ENCODE measurements around the gene KLK5.
"Not testable (repeated sequence)": the region's sequence is repeated elsewhere in the genome, so short reads cannot be mapped to it uniquely, and the experiment has no call there.

The KLK5 gene, protein sequence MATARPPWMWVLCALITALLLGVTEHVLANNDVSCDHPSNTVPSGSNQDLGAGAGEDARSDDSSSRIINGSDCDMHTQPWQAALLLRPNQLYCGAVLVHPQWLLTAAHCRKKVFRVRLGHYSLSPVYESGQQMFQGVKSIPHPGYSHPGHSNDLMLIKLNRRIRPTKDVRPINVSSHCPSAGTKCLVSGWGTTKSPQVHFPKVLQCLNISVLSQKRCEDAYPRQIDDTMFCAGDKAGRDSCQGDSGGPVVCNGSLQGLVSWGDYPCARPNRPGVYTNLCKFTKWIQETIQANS
- 0 reads per million in 3 donors for total RNA-seq

DNA sequence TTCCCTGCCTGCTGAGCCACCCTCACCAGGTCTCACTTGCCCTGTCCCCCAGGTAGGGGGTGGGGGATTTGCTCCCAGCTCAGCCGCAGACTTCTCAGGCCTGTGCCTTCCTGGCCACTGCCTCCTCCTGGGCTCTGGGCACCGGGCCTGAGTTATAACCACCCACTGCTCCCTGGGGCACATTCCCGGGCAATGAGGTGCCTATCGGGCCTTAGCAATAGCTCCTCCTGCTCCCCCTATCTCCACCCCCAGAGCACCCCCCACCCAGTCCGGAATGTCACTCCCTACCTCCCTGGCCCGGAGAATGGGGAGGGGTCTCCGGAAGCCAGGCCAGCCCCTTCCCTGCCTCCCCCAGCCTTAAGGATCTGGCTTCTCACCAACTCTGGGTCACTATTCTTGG, at the start of gene KLK5:
KLK5 (minus strand) TSS at position 129 of the 400 bp plus-strand sequence. CDS start 381 bp downstream, outside the sequence.
- Histone ChIP-seq H3K36me3 (ENCODE audit: control insufficient read depth, insufficient read depth, low read length) (no peaks in the 10 kb centered on the region), H3K4me1 (ENCODE audit: control insufficient read depth, insufficient read depth, low read length, poor library complexity, severe bottlenecking) (no peaks in the 10 kb centered on the region), H3K9me3 (ENCODE audit: control insufficient read depth, low read length) (no peaks in the 10 kb centered on the region), H3K27ac (ENCODE audit: insufficient read depth, low read length, poor library complexity, severe bottlenecking) (no peak within 1 kb of the TSS), H3K27me3 (replicated peaks; ENCODE audit: control insufficient read depth, insufficient read depth, low read length, poor library complexity, severe bottlenecking) (no peaks in the 10 kb centered on the region), H3K4me3 (ENCODE audit: insufficient read depth, low read depth, low read length, poor library complexity, severe bottlenecking) (no peak within 1 kb of the TSS)
- no peak for DNase-seq

DNA sequence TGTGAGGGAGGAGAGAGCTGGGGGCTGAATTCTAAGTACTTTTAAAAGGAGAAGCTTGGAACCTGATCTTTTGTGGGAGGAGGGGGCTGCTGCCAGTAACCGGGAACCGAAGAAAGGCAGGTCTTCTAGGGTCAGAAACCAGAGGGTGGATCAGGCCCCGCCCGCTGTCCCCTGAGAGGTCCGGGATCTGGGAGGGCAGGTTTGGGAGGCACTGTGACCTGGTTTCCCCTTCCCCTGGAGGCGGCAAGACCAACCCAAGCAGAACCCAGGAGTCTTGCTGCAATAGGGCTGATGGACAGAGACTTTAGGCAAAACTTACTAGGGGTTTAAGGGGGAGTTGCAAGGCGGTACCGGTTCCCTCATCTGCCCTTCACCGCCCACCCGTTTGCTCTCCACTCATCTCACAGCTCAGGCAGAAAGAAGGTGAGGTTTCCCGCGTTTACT, 49.3 kb upstream of the KLK5 start:
- no peak for DNase-seq

DNA sequence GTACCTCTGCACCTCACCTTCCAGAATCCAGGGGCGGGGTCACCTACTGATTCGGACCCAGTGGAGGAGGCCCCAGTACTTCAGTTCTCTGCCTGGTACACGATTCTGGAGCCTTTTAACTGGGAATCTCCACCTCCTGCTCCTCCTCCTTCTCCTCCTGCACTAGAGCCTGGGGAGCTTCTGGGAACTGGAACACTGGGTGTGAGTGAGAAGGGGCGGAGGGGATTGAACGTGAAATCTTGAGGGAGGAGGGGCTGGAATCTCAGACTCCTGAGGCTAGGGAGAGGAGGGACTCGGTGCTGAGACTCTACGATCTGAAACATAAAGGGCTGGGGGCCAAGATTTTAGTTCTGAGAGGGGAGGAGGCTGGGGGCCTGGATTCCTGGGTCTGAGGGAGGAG, 48.7 kb upstream of the KLK5 start, which contains the start of gene KLK8:
KLK8 (minus strand) TSS at position 90 of the 400 bp plus-strand sequence. CDS start 437 bp downstream, outside the sequence.
- no peak within 1 kb of the TSS for H3K4me3 ChIP-seq (ENCODE audit: insufficient read depth, low read depth, low read length, poor library complexity, severe bottlenecking)
- peaks cover 12% of the 10 kb centered on the region for H3K27me3 ChIP-seq (replicated peaks; ENCODE audit: control insufficient read depth, insufficient read depth, low read length, poor library complexity, severe bottlenecking)
- H3K36me3 ChIP-seq (ENCODE audit: control insufficient read depth, insufficient read depth, low read length) = no peaks in the 10 kb centered on the region
- DNase-seq = no peak
- no peaks in the 10 kb centered on the region for H3K4me1 ChIP-seq (ENCODE audit: control insufficient read depth, insufficient read depth, low read length, poor library complexity, severe bottlenecking)
- H3K9me3 ChIP-seq (ENCODE audit: control insufficient read depth, low read length) = no peaks in the 10 kb centered on the region
- H3K27ac ChIP-seq (ENCODE audit: insufficient read depth, low read length, poor library complexity, severe bottlenecking) = no peak within 1 kb of the TSS

More for the DNA sequence above, 49.3 kb upstream of the KLK5 start:
- H3K36me3 ChIP-seq (ENCODE audit: control insufficient read depth, insufficient read depth, low read length) = no peaks in the 10 kb centered on the region
- no peak overlapping the region for H3K4me3 ChIP-seq (ENCODE audit: insufficient read depth, low read depth, low read length, poor library complexity, severe bottlenecking)
- no peaks in the 10 kb centered on the region for H3K4me1 ChIP-seq (ENCODE audit: control insufficient read depth, insufficient read depth, low read length, poor library complexity, severe bottlenecking)
- H3K27ac ChIP-seq (ENCODE audit: insufficient read depth, low read length, poor library complexity, severe bottlenecking) = no peak overlapping the region
- H3K9me3 ChIP-seq (ENCODE audit: control insufficient read depth, low read length) = no peaks in the 10 kb centered on the region
- peaks cover 12% of the 10 kb centered on the region for H3K27me3 ChIP-seq (replicated peaks; ENCODE audit: control insufficient read depth, insufficient read depth, low read length, poor library complexity, severe bottlenecking)

DNA sequence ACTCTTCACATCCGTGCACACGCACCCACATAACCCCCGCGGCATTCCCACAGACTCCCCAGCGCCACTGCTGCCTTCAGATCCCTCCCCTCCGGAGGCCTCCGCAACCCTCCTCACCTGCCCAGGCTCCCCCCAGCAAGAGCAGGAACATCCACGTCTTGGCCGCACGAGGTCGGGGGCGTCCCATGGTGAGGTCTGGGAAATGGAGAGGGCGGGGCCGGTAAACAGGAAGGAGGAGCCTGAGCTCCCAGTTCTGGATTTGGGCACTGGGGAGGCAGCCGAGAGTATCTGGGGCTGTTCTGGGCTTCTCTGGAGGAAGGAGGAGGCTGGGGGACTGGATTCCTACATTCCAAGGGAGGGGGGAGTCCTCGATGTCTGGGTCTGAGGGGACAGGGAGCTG, 48.1 kb upstream of the KLK5 start:
- DNase-seq = no peak
- peaks cover 12% of the 10 kb centered on the region for H3K27me3 ChIP-seq (replicated peaks; ENCODE audit: control insufficient read depth, insufficient read depth, low read length, poor library complexity, severe bottlenecking)
- H3K27ac ChIP-seq (ENCODE audit: insufficient read depth, low read length, poor library complexity, severe bottlenecking) = no peak overlapping the region
- H3K36me3 ChIP-seq (ENCODE audit: control insufficient read depth, insufficient read depth, low read length) = no peaks in the 10 kb centered on the region
- H3K4me1 ChIP-seq (ENCODE audit: control insufficient read depth, insufficient read depth, low read length, poor library complexity, severe bottlenecking) = no peaks in the 10 kb centered on the region
- H3K4me3 ChIP-seq (ENCODE audit: insufficient read depth, low read depth, low read length, poor library complexity, severe bottlenecking) = no peak overlapping the region
- no peaks in the 10 kb centered on the region for H3K9me3 ChIP-seq (ENCODE audit: control insufficient read depth, low read length)

DNA sequence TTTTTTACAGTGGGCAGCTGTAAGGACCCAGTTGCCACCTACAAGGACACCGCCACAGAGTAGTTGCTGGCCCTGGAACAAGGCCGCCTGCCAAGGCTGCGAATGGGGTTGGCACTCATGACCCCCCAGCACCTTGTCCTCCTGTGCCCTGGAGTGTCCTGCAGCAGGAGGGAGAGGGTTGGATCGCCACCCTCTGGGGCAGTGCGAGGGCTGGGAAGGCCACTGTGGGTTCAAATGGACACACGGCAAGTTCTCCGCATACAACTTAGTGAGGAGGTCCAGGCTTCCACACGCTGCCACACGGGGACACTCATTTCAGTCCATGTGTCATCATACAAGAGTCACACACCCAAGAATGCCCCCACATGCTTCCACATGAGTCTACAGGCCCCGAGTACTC, 47.6 kb upstream of the KLK5 start:
- Histone ChIP-seq H3K9me3 (ENCODE audit: control insufficient read depth, low read length) (no peaks in the 10 kb centered on the region), H3K4me3 (ENCODE audit: insufficient read depth, low read depth, low read length, poor library complexity, severe bottlenecking) (no peak overlapping the region), H3K27ac (ENCODE audit: insufficient read depth, low read length, poor library complexity, severe bottlenecking) (no peak overlapping the region), H3K27me3 (replicated peaks; ENCODE audit: control insufficient read depth, insufficient read depth, low read length, poor library complexity, severe bottlenecking) (peaks cover 12% of the 10 kb centered on the region), H3K4me1 (ENCODE audit: control insufficient read depth, insufficient read depth, low read length, poor library complexity, severe bottlenecking) (no peaks in the 10 kb centered on the region), H3K36me3 (ENCODE audit: control insufficient read depth, insufficient read depth, low read length) (no peaks in the 10 kb centered on the region)
- DNase-seq = no peak

DNA sequence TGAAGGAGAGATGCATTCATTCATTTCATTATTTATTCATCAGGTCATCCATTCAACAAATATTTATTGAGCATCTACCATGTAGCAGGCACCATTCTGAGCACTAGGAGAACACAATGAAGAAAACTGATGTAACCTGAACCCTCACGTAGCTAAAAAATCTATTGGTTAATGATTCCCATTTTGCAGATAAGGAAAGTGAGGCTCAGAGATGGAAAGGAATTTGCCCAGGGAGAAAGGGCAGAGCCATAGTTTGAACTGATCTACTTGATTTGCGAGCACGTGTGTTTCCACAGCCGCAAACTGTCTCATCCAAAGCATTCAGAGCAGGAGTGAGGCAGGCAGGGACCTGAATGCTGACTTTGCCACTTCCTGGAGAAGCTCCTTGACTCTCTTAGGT, 45.8 kb upstream of the KLK5 start:
- Histone ChIP-seq H3K27me3 (replicated peaks; ENCODE audit: control insufficient read depth, insufficient read depth, low read length, poor library complexity, severe bottlenecking) (peaks cover 12% of the 10 kb centered on the region), H3K9me3 (ENCODE audit: control insufficient read depth, low read length) (no peaks in the 10 kb centered on the region), H3K36me3 (ENCODE audit: control insufficient read depth, insufficient read depth, low read length) (no peaks in the 10 kb centered on the region), H3K27ac (ENCODE audit: insufficient read depth, low read length, poor library complexity, severe bottlenecking) (no peak overlapping the region), H3K4me1 (ENCODE audit: control insufficient read depth, insufficient read depth, low read length, poor library complexity, severe bottlenecking) (no peaks in the 10 kb centered on the region), H3K4me3 (ENCODE audit: insufficient read depth, low read depth, low read length, poor library complexity, severe bottlenecking) (no peak overlapping the region)
- DNase-seq = no peak

DNA sequence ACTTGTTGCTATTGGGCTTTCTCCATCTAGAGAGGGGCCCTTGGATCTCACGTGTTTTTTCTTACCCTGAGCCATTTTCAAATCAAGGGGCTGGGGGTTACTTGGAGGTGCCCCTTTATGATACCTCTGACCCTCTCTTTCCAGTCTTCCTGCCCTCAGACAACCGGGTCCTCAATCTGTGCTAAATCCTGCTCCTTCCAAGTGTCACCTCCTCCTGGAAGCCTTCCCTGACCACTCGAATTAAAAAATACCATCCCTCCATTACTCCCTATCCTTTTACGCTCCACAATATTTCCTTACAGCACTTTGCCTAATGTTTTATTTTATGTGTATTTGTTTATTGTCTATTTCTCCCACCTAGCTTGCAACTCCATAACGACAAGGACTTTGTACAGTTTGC, 45.2 kb upstream of the KLK5 start:
- no peak for DNase-seq
- peaks cover 12% of the 10 kb centered on the region for H3K27me3 ChIP-seq (replicated peaks; ENCODE audit: control insufficient read depth, insufficient read depth, low read length, poor library complexity, severe bottlenecking)

DNA sequence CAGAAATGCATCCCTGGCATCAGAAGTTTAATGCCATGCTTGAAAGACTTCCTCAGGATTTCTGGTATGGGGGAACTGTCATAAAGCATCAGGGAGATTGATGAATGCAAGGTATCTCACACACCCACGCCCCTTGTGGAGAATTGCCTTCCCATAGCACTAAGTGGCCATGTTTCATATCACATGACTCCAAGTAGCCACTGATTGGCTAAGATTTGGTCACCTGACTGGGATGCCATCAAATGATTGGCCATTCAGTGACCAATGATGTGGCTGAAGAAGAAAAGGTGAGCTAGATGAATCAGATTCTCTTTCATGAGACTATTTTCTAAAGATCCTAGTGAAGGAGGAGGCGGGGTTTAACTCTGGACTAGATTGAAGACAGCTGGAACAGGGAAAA, 41.3 kb upstream of the KLK5 start:
- Histone ChIP-seq H3K4me1 (ENCODE audit: control insufficient read depth, insufficient read depth, low read length, poor library complexity, severe bottlenecking) (no peaks in the 10 kb centered on the region), H3K4me3 (ENCODE audit: insufficient read depth, low read depth, low read length, poor library complexity, severe bottlenecking) (no peak overlapping the region), H3K27me3 (replicated peaks; ENCODE audit: control insufficient read depth, insufficient read depth, low read length, poor library complexity, severe bottlenecking) (no peaks in the 10 kb centered on the region), H3K9me3 (ENCODE audit: control insufficient read depth, low read length) (no peaks in the 10 kb centered on the region), H3K36me3 (ENCODE audit: control insufficient read depth, insufficient read depth, low read length) (no peaks in the 10 kb centered on the region), H3K27ac (ENCODE audit: insufficient read depth, low read length, poor library complexity, severe bottlenecking) (no peak overlapping the region)
- DNase-seq = no peak

More for the DNA sequence above, 45.2 kb upstream of the KLK5 start:
- no peak overlapping the region for H3K27ac ChIP-seq (ENCODE audit: insufficient read depth, low read length, poor library complexity, severe bottlenecking)
- no peaks in the 10 kb centered on the region for H3K36me3 ChIP-seq (ENCODE audit: control insufficient read depth, insufficient read depth, low read length)
- no peak overlapping the region for H3K4me3 ChIP-seq (ENCODE audit: insufficient read depth, low read depth, low read length, poor library complexity, severe bottlenecking)
- no peaks in the 10 kb centered on the region for H3K9me3 ChIP-seq (ENCODE audit: control insufficient read depth, low read length)
- no peaks in the 10 kb centered on the region for H3K4me1 ChIP-seq (ENCODE audit: control insufficient read depth, insufficient read depth, low read length, poor library complexity, severe bottlenecking)

DNA sequence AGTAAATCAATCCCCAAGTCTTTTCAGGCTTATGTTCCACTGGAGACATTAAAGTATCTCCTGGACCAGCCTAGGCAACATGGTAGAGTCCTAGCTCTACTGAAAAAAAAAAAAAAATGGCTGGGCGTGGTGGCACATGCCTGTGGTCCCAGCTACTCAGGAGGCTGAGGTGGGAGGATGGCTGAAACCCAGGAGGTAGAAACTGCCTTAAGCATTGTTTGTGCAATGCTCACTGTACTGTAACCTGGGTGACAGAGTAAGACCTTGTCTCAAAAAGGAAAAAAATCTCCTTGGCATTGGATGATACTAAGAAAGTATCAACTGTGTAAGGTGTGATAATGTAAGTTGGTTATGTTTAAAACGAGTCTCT, 39.8 kb upstream of the KLK5 start:
- no peak overlapping the region for H3K27ac ChIP-seq (ENCODE audit: insufficient read depth, low read length, poor library complexity, severe bottlenecking)
- DNase-seq = no peak
- H3K4me3 ChIP-seq (ENCODE audit: insufficient read depth, low read depth, low read length, poor library complexity, severe bottlenecking) = no peak overlapping the region

DNA sequence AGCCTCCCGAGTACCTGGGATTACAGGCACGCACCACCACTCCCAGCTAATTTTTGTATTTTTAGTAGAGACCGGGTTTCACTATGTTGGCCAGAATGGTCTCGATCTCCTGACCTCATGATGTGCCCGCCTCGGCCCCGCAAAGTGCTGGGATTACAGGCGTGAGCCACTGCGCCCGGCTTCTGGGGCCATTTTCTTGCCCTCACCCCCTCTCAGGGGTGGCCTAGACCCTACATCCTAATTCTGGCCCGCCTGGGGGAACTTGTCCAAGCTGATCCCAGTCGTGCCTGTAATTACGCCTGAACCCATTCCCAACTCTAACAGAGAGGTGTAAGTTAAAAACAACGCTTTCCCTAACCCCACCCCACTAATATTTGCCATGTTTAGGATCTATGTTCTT, 31.6 kb upstream of the KLK5 start:
- H3K4me3 ChIP-seq (ENCODE audit: insufficient read depth, low read depth, low read length, poor library complexity, severe bottlenecking); H3K4me1 ChIP-seq (ENCODE audit: control insufficient read depth, insufficient read depth, low read length, poor library complexity, severe bottlenecking); H3K9me3 ChIP-seq (ENCODE audit: control insufficient read depth, low read length); H3K27ac ChIP-seq (ENCODE audit: insufficient read depth, low read length, poor library complexity, severe bottlenecking); H3K36me3 ChIP-seq (ENCODE audit: control insufficient read depth, insufficient read depth, low read length); H3K27me3 ChIP-seq (replicated peaks; ENCODE audit: control insufficient read depth, insufficient read depth, low read length, poor library complexity, severe bottlenecking); DNase-seq: not testable (repeated sequence)

More for the DNA sequence above, 39.8 kb upstream of the KLK5 start:
- Histone ChIP-seq H3K27me3 (replicated peaks; ENCODE audit: control insufficient read depth, insufficient read depth, low read length, poor library complexity, severe bottlenecking) (no peaks in the 10 kb centered on the region), H3K9me3 (ENCODE audit: control insufficient read depth, low read length) (no peaks in the 10 kb centered on the region), H3K4me1 (ENCODE audit: control insufficient read depth, insufficient read depth, low read length, poor library complexity, severe bottlenecking) (no peaks in the 10 kb centered on the region), H3K36me3 (ENCODE audit: control insufficient read depth, insufficient read depth, low read length) (no peaks in the 10 kb centered on the region)
